Body of pancreas (tissue), 4 donors: ENCODE measurements around the gene PDLIM7.

Experiments used
- CTCF ChIP-seq, 7 experiments: fragments of 450-650 bp in 4 of 7; fragments of 200-600 bp in 3 of 7; sonication (generic) in 3 of 7; IDR thresholded peaks; one replicate each; pipeline ENCODE4 v1.5.1; 2016 to 2019; ENCODE audit warnings: antibody characterized with exemption in 7 of 7
- POLR2A ChIP-seq, 3 donors: fragments of 450-650 bp; IDR thresholded peaks; one replicate each; pipeline ENCODE4 v1.6.1; 2016; ENCODE audit warnings: antibody characterized with exemption in 3 of 3, mild to moderate bottlenecking in 2 of 3

GRCh38 chr5:177514541-177514940 lies 17.1 kb upstream of the PDLIM7 start:
- no peak for TF ChIP-seq CTCF (IDR thresholded peaks at IDR 0.05)
- TF ChIP-seq POLR2A (IDR thresholded peaks at IDR 0.05), result no peak
